Activated naive CD4-positive, alpha-beta T cell treated with anti-CD3 and anti-CD28 coated beads, Interleukin-2, amount 50 U/mL, for 72 hours (primary cell): Measurements from ENCODE around the gene NMS. TPM values are rescaled to one million over a fixed set of nuclear protein-coding genes. Genes with fewer than 3 reads are reported as not detected.

Source experiments
- ATAC-seq, 2 donors: fragments of 150-1000 bp; cut with Tn5 transposase; 2 replicates each; pipeline ENCODE4 v1.10.0; 2021; ENCODE audit warnings: mild to moderate bottlenecking in 2 of 2, moderate library complexity in 2 of 2
- DNase-seq, 2 donors: peaks; one replicate each; pipeline ENCODE4 v3.0.0; 2021 to 2022; ENCODE audit warnings: low spot score in 2 of 2
- H3K27ac Mint-ChIP-seq, 2 donors: one replicate each; pipeline ENCODE4 v1.8.0; 2022; ENCODE audit warnings: mild to moderate bottlenecking in 2 of 2, mixed read lengths in 2 of 2
- H3K36me3 Mint-ChIP-seq, 2 donors: one replicate each; pipeline ENCODE4 v1.8.0; 2022; ENCODE audit warnings: mixed read lengths in 2 of 2
- H3K9me3 Mint-ChIP-seq, 2 donors: one replicate each; pipeline ENCODE4 v1.8.0; 2022; ENCODE audit warnings: mixed read lengths in 2 of 2
- total RNA-seq, 2 donors: library from RNA; stranded (reverse); gene quantifications; one replicate each; pipeline ENCODE4 v1.2.3, GENCODE V29; 2022

NMS gene
- total RNA-seq, 2 donors from 2014 or later = not detected

DNA sequence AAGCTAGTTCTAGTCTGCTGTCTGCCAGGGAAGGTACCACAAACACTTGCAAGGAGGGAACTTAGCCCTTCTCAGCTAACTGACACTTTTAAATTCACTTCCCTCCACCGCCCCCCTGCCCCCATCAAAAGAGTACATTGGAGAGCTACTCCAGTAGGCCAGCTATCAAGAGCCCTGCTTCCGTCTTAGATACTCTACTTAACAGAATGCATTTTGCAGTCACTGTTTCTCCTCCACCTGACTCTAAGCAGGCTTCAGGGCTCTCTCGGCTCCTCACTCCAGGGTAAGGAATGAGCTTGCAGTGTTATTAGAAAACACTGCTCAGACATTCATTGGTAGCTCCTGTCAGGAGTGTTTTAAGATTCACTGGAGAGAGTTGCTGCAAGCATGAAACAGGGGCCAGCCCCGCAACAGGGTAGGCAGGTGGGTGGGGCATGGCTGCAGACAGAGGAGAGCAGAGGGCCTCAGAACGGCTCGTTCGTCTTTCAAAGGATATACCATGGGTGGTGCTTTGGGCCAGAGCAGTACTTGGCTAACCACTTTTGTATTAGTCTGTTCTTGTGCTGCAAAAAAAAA, 57.2 kb downstream of the NMS start:
- ATAC-seq = no peak
- DNase-seq = no peak
- Mint-ChIP-seq H3K9me3 (no peaks in the 10 kb centered on the region), H3K27ac (no peak overlapping the region), H3K36me3 (no peaks in the 10 kb centered on the region)

DNA sequence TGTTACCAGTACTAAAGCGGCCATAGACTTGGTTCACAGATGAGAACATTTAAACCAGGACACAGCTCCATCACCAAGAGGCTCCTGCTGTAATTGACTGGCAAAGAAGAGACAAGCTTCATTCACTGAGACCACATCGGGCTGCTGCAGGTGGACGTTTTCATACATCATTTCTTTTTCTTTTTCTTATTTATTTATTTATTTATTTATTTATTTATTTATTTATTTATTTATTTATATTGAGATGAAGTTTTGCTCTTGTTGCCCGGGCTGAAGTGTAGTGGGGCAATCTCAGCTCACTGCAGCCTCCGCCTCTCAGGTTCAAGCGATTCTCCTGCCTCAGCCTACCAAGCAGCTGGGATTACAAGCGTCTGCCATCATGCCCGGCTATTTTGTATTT, 58.9 kb downstream of the NMS start:
- DNase-seq (no peak), ATAC-seq (no peak)
- no peaks in the 10 kb centered on the region for H3K9me3 Mint-ChIP-seq
- peaks cover 0 to 5% of the 10 kb centered on the region in 2 donors for H3K36me3 Mint-ChIP-seq
- H3K27ac Mint-ChIP-seq = no peak overlapping the region

DNA sequence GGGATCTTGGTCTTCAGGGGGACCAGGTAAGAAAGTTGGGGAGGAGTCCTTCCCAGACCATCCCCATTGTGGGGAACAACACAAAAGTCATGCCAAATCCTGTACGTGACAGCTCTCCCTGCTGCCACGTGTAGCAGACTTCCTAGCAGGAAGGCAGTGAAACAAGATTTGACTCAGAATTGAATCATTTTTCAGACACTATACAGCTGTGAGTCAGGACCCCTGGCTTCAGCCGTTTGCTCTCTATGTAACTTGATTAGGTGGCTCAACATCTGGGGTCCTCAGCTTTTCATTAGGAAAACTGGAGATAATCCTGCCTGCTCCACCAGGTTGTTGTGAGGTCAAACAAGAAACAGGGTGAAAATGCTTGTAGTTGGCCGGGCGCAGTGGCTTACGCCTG, 59.6 kb downstream of the NMS start:
- no peak overlapping the region for H3K27ac Mint-ChIP-seq
- ATAC-seq (no peak), DNase-seq (no peak)
- peaks cover 0 to 5% of the 10 kb centered on the region in 2 donors for H3K36me3 Mint-ChIP-seq
- no peaks in the 10 kb centered on the region for H3K9me3 Mint-ChIP-seq

Other genes with a start within 250 kb of the NMS start
- gene LONRF2, start 148.0 kb upstream of the NMS start, total RNA-seq = under 1 TPM in 1 of 2 donors, not detected in 1; 0.04 TPM
- gene CHST10, start 52.8 kb upstream of the NMS start, total RNA-seq = 1 to 10 TPM; 1.6 to 7.3 TPM
- 10 to 100 TPM; 37.0 to 39.5 TPM for gene PDCL3, start 92.5 kb downstream of the NMS start, total RNA-seq